HL-60 (cell line): ENCODE results near the gene AMACR.

Experiments
- CTCF ChIP-seq: IDR thresholded peaks from one replicate; pipeline ENCODE4 v1.5.1; 2011; ENCODE audit warnings: low read length, control low read depth, inconsistent platforms; ENCODE audit not compliant: insufficient read depth
- GABPA ChIP-seq: IDR thresholded peaks from 2 replicates; pipeline ENCODE4 v1.6.1; 2012; ENCODE audit warnings: low read depth
- POLR2AphosphoS5 ChIP-seq: IDR thresholded peaks from 2 replicates; pipeline ENCODE4 v1.6.1; 2012; ENCODE audit warnings: low read depth
- REST ChIP-seq: IDR thresholded peaks from 2 replicates; pipeline ENCODE4 v1.6.1; 2012; ENCODE audit warnings: low read depth; ENCODE audit not compliant: insufficient replicate concordance
- SPI1 ChIP-seq: IDR thresholded peaks from 2 replicates; pipeline ENCODE4 v1.6.1; 2012; ENCODE audit warnings: low read depth, mild to moderate bottlenecking, borderline replicate concordance

- TF ChIP-seq CTCF (no peak), POLR2AphosphoS5 (no peak), GABPA (no peak), REST (no peak), SPI1 (no peak)
Observed at GRCh38 chr5:34038390-34038789, 30.5 kb upstream of the AMACR start.
